BJ (cell line): ENCODE results near the gene ARHGEF17. TPM values are rescaled to one million over a fixed set of nuclear protein-coding genes. Genes with fewer than 3 reads are reported as not detected.

Source experiments
- CTCF ChIA-PET: fragments of 350-600 bp; formaldehyde crosslinking; extraction: SDS; loops from one replicate; lab custom pipeline; 2021; ENCODE audit warnings: antibody characterized with exemption, inconsistent platforms; lab: Yijun Ruan, JAX
- POLR2A ChIA-PET: fragments of 300-600 bp; sonication (Branson Sonifier 250); formaldehyde crosslinking; extraction: SDS; loops from one replicate; lab custom pipeline; 2021; ENCODE audit warnings: antibody characterized with exemption; lab: Charles Lee
- DNase-seq: peaks from one replicate; pipeline ENCODE4 v3.0.0-alpha.2; 2011; ENCODE audit warnings: low read depth
- H3K27me3 ChIP-seq: 2 replicates; pipeline ENCODE4 v1.6.0; 2011; ENCODE audit warnings: low read length; ENCODE audit not compliant: control insufficient read depth, insufficient read depth
- H3K36me3 ChIP-seq: 2 replicates; pipeline ENCODE4 v1.5.1; 2011; ENCODE audit warnings: low read length; ENCODE audit not compliant: control insufficient read depth, insufficient read depth
- H3K4me3 ChIP-seq: 2 replicates; pipeline ENCODE4 v1.5.1; 2011; ENCODE audit warnings: low read depth, mild to moderate bottlenecking, control low read depth, low read length
- CTCF ChIP-seq: IDR thresholded peaks from 2 replicates; pipeline ENCODE4 v1.5.1; 2011; ENCODE audit warnings: low read depth, mild to moderate bottlenecking, control low read depth, inconsistent platforms, low read length, moderate library complexity; ENCODE audit not compliant: insufficient read depth
- polyA plus RNA-seq: library from polyadenylated mRNA; depleted of rRNA; stranded (reverse); fragments of >200 nt; gene quantifications from 2 replicates; pipeline ENCODE4 v1.2.3, GENCODE V29; 2011

ARHGEF17 gene
- polyA plus RNA-seq, 1 experiment, result 85.7 TPM

- POLR2A ChIA-PET, result no interaction called here
- no peaks in the 10 kb centered on the region for H3K27me3 ChIP-seq
- CTCF ChIA-PET, result interaction anchor here (0.8 to 1.2 kb wide), 2 partner anchors 9 to 15 kb away, joined by 3 to 6 read pairs; no protein-coding TSS in a partner anchor
Measured at GRCh38 chr11:73409431-73409830, 101.4 kb downstream of the ARHGEF17 start.

GRCh38 chr11:73410627-73411026, 102.6 kb downstream of the ARHGEF17 start:
- ChIA-PET POLR2A (interaction anchor here (0.6 kb wide), 1 partner anchor 47 kb away, joined by 4 read pairs; no protein-coding TSS in a partner anchor), CTCF (interaction anchor here (0.6 to 1.4 kb wide), 6 partner anchors 10 to 659 kb away, joined by 3 to 6 read pairs (median 3); no protein-coding TSS in a partner anchor)
- peaks cover 3% of the 10 kb centered on the region; the same call in 1 of the 2 replicates for H3K36me3 ChIP-seq
- DNase-seq, result no peak
- TF ChIP-seq CTCF, result no peak
- H3K4me3 ChIP-seq, result no peak overlapping the region
- no peaks in the 10 kb centered on the region for H3K27me3 ChIP-seq

More at GRCh38 chr11:73409431-73409830, 101.4 kb downstream of the ARHGEF17 start:
- Histone ChIP-seq H3K4me3 (no peak overlapping the region), H3K36me3 (peaks cover 6% of the 10 kb centered on the region; the same call in 1 of the 2 replicates)
- no peak for TF ChIP-seq CTCF
- no peak for DNase-seq

DNA sequence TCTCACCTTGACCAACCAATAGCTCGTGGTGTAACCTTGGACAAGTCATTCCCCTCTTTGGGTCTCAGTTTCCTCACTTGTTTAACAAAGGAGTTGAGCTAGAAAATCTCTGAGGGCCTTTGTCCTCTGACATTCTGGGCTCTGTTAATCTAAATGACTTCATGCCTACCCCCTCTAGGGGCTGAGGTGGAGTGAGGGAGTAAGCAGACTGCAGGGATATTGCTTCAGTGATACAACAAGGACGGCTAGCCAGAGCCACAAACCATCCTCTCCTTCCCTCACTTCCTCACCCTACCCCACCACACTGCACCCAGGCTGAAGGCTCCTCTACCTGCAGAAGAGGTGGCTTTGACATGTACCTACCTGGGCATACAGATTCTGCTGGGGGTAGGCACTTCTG, 103.0 kb downstream of the ARHGEF17 start:
- ChIA-PET POLR2A (interaction anchor here (0.6 kb wide), 1 partner anchor 46 kb away, joined by 4 read pairs; no protein-coding TSS in a partner anchor), CTCF (interaction anchor here (0.7 to 1.4 kb wide), 4 partner anchors 15 to 249 kb away, joined by 3 to 4 read pairs (median 3); no protein-coding TSS in a partner anchor)
- no peak overlapping the region for H3K4me3 ChIP-seq
- H3K36me3 ChIP-seq, result no peaks in the 10 kb centered on the region
- no peaks in the 10 kb centered on the region for H3K27me3 ChIP-seq
- DNase-seq, result no peak
- TF ChIP-seq CTCF, result no peak

GRCh38 chr11:73412308-73412707, 104.2 kb downstream of the ARHGEF17 start:
- DNase-seq, result no peak
- CTCF ChIA-PET, result interaction anchor here (1.4 to 1.9 kb wide), 2 partner anchors 13 to 19 kb away, joined by 3 to 7 read pairs; no protein-coding TSS in a partner anchor
- no peak for TF ChIP-seq CTCF

GRCh38 chr11:73413256-73413655, 105.2 kb downstream of the ARHGEF17 start:
- ChIA-PET CTCF (interaction anchor here (0.6 to 1.9 kb wide), 3 partner anchors 11 to 20 kb away, joined by 3 to 7 read pairs (median 4); no protein-coding TSS in a partner anchor), POLR2A (no interaction called here)
- TF ChIP-seq CTCF, result no peak
- H3K27me3 ChIP-seq, result no peaks in the 10 kb centered on the region
- 0 out of 2 replicates have a peak, but pooled peaks cover 2% of the 10 kb centered on the region for H3K36me3 ChIP-seq
- H3K4me3 ChIP-seq, result no peak overlapping the region
- DNase-seq, result no peak

More at GRCh38 chr11:73412308-73412707, 104.2 kb downstream of the ARHGEF17 start:
- H3K36me3 ChIP-seq, result no peaks in the 10 kb centered on the region
- H3K27me3 ChIP-seq, result no peaks in the 10 kb centered on the region
- POLR2A ChIA-PET, result no interaction called here
- no peak overlapping the region for H3K4me3 ChIP-seq
